ENCODE measurements around the gene DRC3.

GRCh38 chr17:18006495-18007239, 34.0 kb downstream of the DRC3 start:
- TF ChIP-seq CTCF (optimal IDR thresholded peaks at IDR 0.05 in 1 of 3, IDR thresholded peaks at IDR 0.05 in 1 of 3, conservative IDR thresholded peaks at IDR 0.05 in 1 of 3; ENCODE audit: extremely low read depth in 1 of 3, insufficient read depth in 2 of 3, low read length in 3 of 3) (no peak), EZH2 (IDR thresholded peaks at IDR 0.05; ENCODE audit: low read length) (no peak)
